CD4-positive, alpha-beta T cell (primary cell): Measurements from ENCODE around the gene CRYBA2. TPM values are rescaled to one million over a fixed set of nuclear protein-coding genes. Genes with fewer than 3 reads are reported as not detected.

Experiments
- ATAC-seq: fragments of 200-7000 bp; cut with Tn5 transposase; one replicate; pipeline ENCODE4 v1.10.0; 2022; ENCODE audit warnings: mild to moderate bottlenecking; ENCODE audit not compliant: poor library complexity
- CTCF ChIA-PET: fragments of 350-600 bp; sonication (Branson Sonifier 250); formaldehyde crosslinking; loops from one replicate; lab custom pipeline; 2021; ENCODE audit warnings: antibody characterized with exemption, inconsistent platforms; lab: Charles Lee
- POLR2A ChIA-PET: fragments of 350-600 bp; sonication (Branson Sonifier 250); formaldehyde crosslinking; loops from one replicate; lab custom pipeline; 2021; ENCODE audit warnings: antibody characterized with exemption, inconsistent platforms; lab: Charles Lee
- DNase-seq, 14 experiments: peaks; one replicate each; pipeline ENCODE4 v3.0.0-alpha.2; 2013 to 2020; ENCODE audit warnings: mixed read lengths in 2 of 14
- H3K27ac ChIP-seq, 2 donors: one replicate each; pipeline versions ENCODE4 v1.5.1 to v1.7.0; 2013; ENCODE audit warnings: low read length in 2 of 2, low read depth in 1 of 2, mild to moderate bottlenecking in 1 of 2
- H3K27me3 ChIP-seq, 2 experiments: 1 replicate in 1 of 2; 2 replicates in 1 of 2; pipeline versions ENCODE4 v1.6.1 to v1.7.0; 2013; ENCODE audit warnings: low read length in 2 of 2, control low read depth in 1 of 2, mild to moderate bottlenecking in 1 of 2, moderate library complexity in 1 of 2; ENCODE audit not compliant: insufficient read depth in 2 of 2, control insufficient read depth in 1 of 2
- H3K36me3 ChIP-seq: one replicate; pipeline ENCODE4 v1.6.1; 2013; ENCODE audit warnings: low read length, control low read depth; ENCODE audit not compliant: insufficient read depth
- H3K4me1 ChIP-seq: one replicate; pipeline ENCODE4 v1.6.1; 2013; ENCODE audit warnings: low read length, control low read depth; ENCODE audit not compliant: insufficient read depth
- H3K4me3 ChIP-seq: one replicate; pipeline ENCODE4 v1.5.1; 2013; ENCODE audit warnings: mild to moderate bottlenecking, low read length, moderate library complexity
- H3K9me3 ChIP-seq, 2 experiments: 1 replicate in 1 of 2; 2 replicates in 1 of 2; pipeline versions ENCODE4 v1.6.1 to v1.7.0; 2013; ENCODE audit warnings: low read length in 2 of 2, mild to moderate bottlenecking in 2 of 2, control low read depth in 1 of 2, moderate library complexity in 1 of 2; ENCODE audit not compliant: control insufficient read depth in 1 of 2, insufficient read depth in 1 of 2
- H3K27ac Mint-ChIP-seq: one replicate; pipeline ENCODE4 v1.8.0; 2020; ENCODE audit warnings: mixed read lengths
- H3K27me3 Mint-ChIP-seq: one replicate; pipeline ENCODE4 v1.8.0; 2021; ENCODE audit warnings: mixed read lengths
- H3K36me3 Mint-ChIP-seq: one replicate; pipeline ENCODE4 v1.8.0; 2021; ENCODE audit warnings: low read depth, mixed read lengths
- H3K4me1 Mint-ChIP-seq: one replicate; pipeline ENCODE4 v1.8.0; 2021; ENCODE audit warnings: low read depth, mixed read lengths
- H3K4me3 Mint-ChIP-seq: one replicate; pipeline ENCODE4 v1.8.0; 2020; ENCODE audit warnings: mild to moderate bottlenecking, mixed read lengths
- H3K9me3 Mint-ChIP-seq: one replicate; pipeline ENCODE4 v1.8.0; 2020; ENCODE audit warnings: mixed read lengths
- CTCF ChIP-seq: fragments of 200-600 bp; IDR thresholded peaks from one replicate; pipeline ENCODE4 v1.8.0; 2022; ENCODE audit warnings: antibody characterized with exemption, mild to moderate bottlenecking
- intact Hi-C, 2 experiments: fragments of 100-400 bp; cut with DNase I in 1 of 2; cut with micrococcal nuclease in 1 of 2; formaldehyde crosslinking; loops; one replicate each; pipeline versions ENCODE4 v1.15.1 to v1.9.0; 2023 to 2025; cut with DNase I, micrococcal nuclease
- total RNA-seq, 174 experiments: library from RNA in 2 of 174; stranded (reverse) in 2 of 174; gene quantifications; one replicate each; pipeline ENCODE4 v1.2.3 and lab custom pipeline; 2021 to 2026

Gene CRYBA2
- total RNA-seq, 2 experiments from 2014 or later: not detected

GRCh38 chr2:218980735-218981389, 12.4 kb downstream of the CRYBA2 start:
- CTCF ChIA-PET: interaction anchor here (0.6 to 2.7 kb wide), 37 partner anchors 8 to 617 kb away, joined by 3 to 30 read pairs (median 4); partner anchors contain the start of genes CNPPD1, CRYBA2, STK11IP and TTLL4
- Histone ChIP-seq H3K9me3 (peaks cover 0 to 19% of the 10 kb centered on the region in 2 experiments), H3K36me3 (no peaks in the 10 kb centered on the region), H3K4me3 (peak overlapping the region; percentile 33), H3K27me3 (peaks cover 47 to 85% of the 10 kb centered on the region in 2 experiments), H3K27ac (no peak overlapping the region), H3K4me1 (peaks cover 54% of the 10 kb centered on the region)
- intact Hi-C loops: loop anchor here (5.0 kb wide), 2 partner anchors 104 to 176 kb away; no protein-coding TSS in a partner anchor
- no peak for ATAC-seq
- peaks cover 41% of the 10 kb centered on the region for H3K4me1 Mint-ChIP-seq
- H3K36me3 Mint-ChIP-seq: no peaks in the 10 kb centered on the region
- POLR2A ChIA-PET: interaction anchor here (1.1 to 1.6 kb wide), 2 partner anchors 15 to 107 kb away, joined by 3 read pairs; no protein-coding TSS in a partner anchor
- no peak overlapping the region for H3K27ac Mint-ChIP-seq
- no peak for DNase-seq
- peaks cover 89% of the 10 kb centered on the region for H3K27me3 Mint-ChIP-seq
- H3K9me3 Mint-ChIP-seq: no peaks in the 10 kb centered on the region
- H3K4me3 Mint-ChIP-seq: peak overlapping the region; percentile 86
- no peak for TF ChIP-seq CTCF

DNA sequence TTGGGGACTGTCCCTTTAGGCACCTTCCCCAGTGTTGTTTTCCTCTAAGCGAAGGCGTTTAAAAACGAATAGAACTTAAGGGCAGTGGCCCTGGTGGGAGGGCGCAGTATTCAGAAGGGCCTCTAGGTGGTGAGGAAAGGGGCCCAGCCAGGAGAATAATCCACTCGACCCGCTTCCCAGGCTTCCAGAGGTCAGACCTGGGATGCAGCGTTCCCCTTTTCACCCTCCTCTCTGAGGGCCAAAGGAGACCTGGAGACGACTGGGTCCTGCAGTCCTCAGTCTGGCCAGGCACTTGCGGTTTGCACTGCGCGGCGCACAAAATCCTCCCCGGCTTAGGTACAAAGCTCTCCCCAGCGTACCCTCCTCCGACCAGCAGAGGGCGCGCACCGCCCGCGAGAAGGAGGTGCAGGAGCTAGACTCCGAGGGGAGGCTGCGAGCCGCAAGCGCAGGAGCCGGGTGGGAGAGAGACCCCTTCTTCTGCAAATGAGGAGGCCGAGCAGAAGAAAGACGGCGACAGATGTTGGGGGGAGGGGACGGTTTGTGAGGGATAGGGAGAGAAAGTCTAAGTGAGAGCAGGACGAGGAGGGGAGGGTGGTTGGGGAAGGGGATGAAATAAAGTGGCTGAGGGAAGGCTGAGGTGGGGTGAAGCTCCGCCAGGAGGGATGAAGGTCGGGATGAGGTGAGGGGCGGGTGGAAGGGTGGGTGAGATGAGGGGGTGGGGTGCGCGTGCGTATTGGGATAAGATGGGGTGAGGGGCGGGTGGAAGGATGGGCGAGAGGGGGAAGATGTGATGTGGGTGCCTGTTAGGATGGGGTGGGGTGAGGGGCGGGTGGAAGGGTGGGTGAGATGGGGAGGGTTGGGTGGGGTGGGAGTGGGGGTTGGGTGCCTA, 13.1 kb downstream of the CRYBA2 start:
- intact Hi-C loops: loop anchor here (5.0 kb wide), 3 partner anchors 103 to 177 kb away; partner anchors contain the start of gene WNT6 (in 1 of the 2)
- Mint-ChIP-seq H3K4me3 (peak overlapping the region; percentile 83), H3K36me3 (no peaks in the 10 kb centered on the region), H3K27me3 (peaks cover 90% of the 10 kb centered on the region), H3K4me1 (peaks cover 39% of the 10 kb centered on the region), H3K9me3 (no peaks in the 10 kb centered on the region), H3K27ac (no peak overlapping the region)
- Histone ChIP-seq H3K27me3 (peaks cover 48 to 80% of the 10 kb centered on the region in 2 experiments), H3K4me1 (peaks cover 51% of the 10 kb centered on the region), H3K4me3 (peak overlapping the region; percentile 25), H3K27ac (no peak overlapping the region), H3K9me3 (peaks cover 0 to 19% of the 10 kb centered on the region in 2 experiments), H3K36me3 (no peaks in the 10 kb centered on the region)
- peak; percentile 71 to 90 (median 79) for DNase-seq
- peak; percentile 88 for ATAC-seq
- ChIA-PET CTCF (interaction anchor here (0.5 to 2.7 kb wide), 38 partner anchors 9 to 618 kb away, joined by 3 to 30 read pairs (median 4); partner anchors contain the start of genes CNPPD1, CRYBA2, STK11IP and TTLL4), POLR2A (interaction anchor here (1.1 kb wide), 1 partner anchor 106 kb away, joined by 3 read pairs; no protein-coding TSS in a partner anchor)
- peak; percentile 89 for TF ChIP-seq CTCF

DNA sequence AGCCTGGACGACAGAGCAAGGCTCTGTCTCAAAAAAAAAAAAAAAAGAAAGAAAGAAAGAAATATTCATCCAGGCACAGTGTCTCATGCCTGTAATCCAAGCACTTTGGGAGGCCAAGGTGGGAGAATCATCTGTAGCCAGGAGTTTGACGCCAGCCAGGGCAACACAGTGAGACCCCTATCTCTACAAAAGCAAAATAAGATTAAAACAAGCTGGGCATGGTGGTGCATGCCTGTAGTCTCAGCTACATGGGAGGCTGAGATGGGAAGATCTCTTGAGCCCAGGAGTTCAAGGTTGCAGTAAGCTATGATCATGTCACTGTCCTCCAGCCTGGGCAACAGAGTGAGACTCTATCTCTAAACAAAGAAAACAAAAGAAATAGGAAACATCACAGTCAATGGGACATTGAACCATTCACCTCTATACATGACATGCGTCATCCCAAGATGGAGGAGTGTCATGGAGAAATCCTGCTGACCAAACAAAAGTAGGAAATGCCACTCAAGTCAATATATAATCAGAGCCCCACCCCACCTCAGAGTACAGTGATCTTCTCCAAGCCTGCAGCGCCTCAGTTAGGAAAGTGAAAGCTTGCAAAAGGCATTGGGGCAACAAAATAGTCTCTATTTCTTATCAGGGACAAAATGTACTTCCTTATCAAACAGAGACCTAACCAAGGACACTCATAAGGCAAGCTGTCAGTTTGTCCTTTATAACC, 18.0 kb downstream of the CRYBA2 start:
- Mint-ChIP-seq H3K4me1 (peaks cover 7% of the 10 kb centered on the region), H3K27me3 (peaks cover 86% of the 10 kb centered on the region), H3K4me3 (no peak overlapping the region), H3K27ac (no peak overlapping the region), H3K36me3 (no peaks in the 10 kb centered on the region), H3K9me3 (no peaks in the 10 kb centered on the region)
- intact Hi-C loops: loop anchor here in 1 of 2 experiments (5.0 kb wide), 1 partner anchor 118 kb away; the partner anchor contains the start of gene WNT6
- Histone ChIP-seq H3K4me1 (peaks cover 8% of the 10 kb centered on the region), H3K9me3 (peaks cover 1 to 4% of the 10 kb centered on the region in 2 experiments), H3K27me3 (peaks cover 24 to 71% of the 10 kb centered on the region in 2 experiments), H3K4me3 (no peak overlapping the region), H3K36me3 (no peaks in the 10 kb centered on the region), H3K27ac (no peak overlapping the region)
- no peak for DNase-seq
- ATAC-seq: no peak
- TF ChIP-seq CTCF: no peak
- CTCF ChIA-PET: no interaction called here
- POLR2A ChIA-PET: no interaction called here
